Activated T-cell treated with anti-CD3 and anti-CD28 coated beads, Interleukin-2, amount 50 U/mL, for 4 hours (primary cell): ENCODE data around the gene RAPH1. TPM values are rescaled to one million over a fixed set of nuclear protein-coding genes. Genes with fewer than 3 reads are reported as not detected.
"Not testable (repeated sequence)": the region's sequence is repeated elsewhere in the genome, so short reads cannot be mapped to it uniquely, and the experiment has no call there.

Source experiments
- ATAC-seq, 2 donors: fragments of 200-7000 bp; cut with Tn5 transposase; one replicate each; pipeline ENCODE4 v1.10.0; 2021
- DNase-seq: peaks from one replicate; pipeline ENCODE4 v3.0.0-alpha.2; 2020
- H3K27me3 Mint-ChIP-seq: one replicate; pipeline ENCODE4 v1.8.0; 2021; ENCODE audit warnings: low read depth, mixed read lengths
- H3K36me3 Mint-ChIP-seq: one replicate; pipeline ENCODE4 v1.8.0; 2022; ENCODE audit warnings: mixed read lengths; ENCODE audit not compliant: insufficient read depth
- H3K4me1 Mint-ChIP-seq: one replicate; pipeline ENCODE4 v1.8.0; 2021; ENCODE audit warnings: low read depth, mixed read lengths
- H3K4me3 Mint-ChIP-seq: one replicate; pipeline ENCODE4 v1.8.0; 2021; ENCODE audit warnings: mild to moderate bottlenecking, moderate library complexity, mixed read lengths
- H3K9me3 Mint-ChIP-seq: one replicate; pipeline ENCODE4 v1.8.0; 2021; ENCODE audit warnings: mixed read lengths
- total RNA-seq, 3 donors: library from RNA; stranded (reverse); gene quantifications; one replicate each; pipeline ENCODE4 v1.2.1, GENCODE V29; 2021

Gene RAPH1
- total RNA-seq, 3 donors from 2014 or later = 12.0 to 12.9 (median 12.8) TPM

DNA sequence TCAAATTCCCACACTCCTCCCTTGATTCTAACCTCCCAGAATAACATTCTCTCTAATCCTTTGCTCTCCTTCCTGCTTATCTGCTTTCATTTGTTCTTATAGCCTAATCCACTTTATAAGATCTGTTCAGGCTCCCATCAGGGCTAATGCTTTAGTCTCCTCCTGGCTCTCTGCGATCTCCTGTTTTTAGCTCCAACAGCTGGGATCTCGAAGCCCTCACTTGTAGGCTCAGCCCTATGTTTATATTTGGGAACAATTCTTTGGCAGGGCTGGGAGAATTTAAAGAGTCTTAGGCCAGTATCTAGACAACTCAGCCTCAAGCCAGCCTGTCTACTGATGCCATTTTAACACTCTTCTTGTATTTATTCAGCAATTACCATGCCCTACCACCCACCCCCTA lies 27.2 kb upstream of the RAPH1 start:
- Mint-ChIP-seq H3K27me3 (peaks cover 2% of the 10 kb centered on the region), H3K9me3 (no peaks in the 10 kb centered on the region), H3K36me3 (no peaks in the 10 kb centered on the region), H3K4me3 (no peak overlapping the region), H3K4me1 (no peaks in the 10 kb centered on the region)
- no peak for DNase-seq
- ATAC-seq = no peak

DNA sequence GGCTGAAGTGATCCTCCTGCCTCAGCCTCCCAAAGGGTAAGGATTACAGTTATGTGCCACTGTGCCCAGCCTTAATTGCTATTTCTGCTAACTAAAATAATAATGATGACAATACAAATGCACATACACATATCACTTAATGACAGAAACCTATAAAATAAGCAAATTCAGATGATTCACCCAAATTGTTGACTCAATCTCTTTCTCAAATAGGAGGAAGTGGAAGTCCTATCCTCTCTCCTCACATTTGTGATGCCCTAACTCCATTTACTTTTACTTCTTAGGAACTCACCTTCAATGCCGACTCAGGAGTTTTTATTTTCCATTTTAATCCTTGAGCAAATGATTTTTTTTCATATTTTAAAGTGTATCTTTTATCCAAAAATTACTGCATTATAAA lies 24.5 kb upstream of the RAPH1 start:
- no peak for DNase-seq
- H3K4me3 Mint-ChIP-seq = no peak overlapping the region

DNA sequence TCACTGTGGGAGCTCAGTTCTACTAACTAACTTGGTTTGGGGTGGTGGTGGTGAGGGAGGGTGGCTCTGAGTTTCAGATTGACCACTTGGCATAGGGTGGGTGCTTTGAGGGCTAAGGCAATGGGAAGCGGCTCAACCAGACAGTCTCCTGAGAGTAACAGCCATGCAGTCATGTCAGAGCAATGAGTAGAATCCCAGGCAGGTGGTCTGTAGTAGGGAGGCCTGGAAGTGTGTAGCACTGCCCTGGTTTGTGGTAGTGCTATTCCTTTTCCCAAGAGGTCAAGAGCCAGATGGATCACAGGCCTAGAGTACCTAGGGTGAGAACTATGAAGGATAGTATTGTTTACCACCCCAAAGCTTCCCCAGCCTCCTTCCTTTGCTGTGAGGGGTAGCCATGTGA lies 18.7 kb upstream of the RAPH1 start:
- Mint-ChIP-seq H3K4me1 (no peaks in the 10 kb centered on the region), H3K36me3 (no peaks in the 10 kb centered on the region), H3K27me3 (no peaks in the 10 kb centered on the region), H3K9me3 (no peaks in the 10 kb centered on the region), H3K4me3 (no peak overlapping the region)
- DNase-seq = no peak
- ATAC-seq = no peak

More for the DNA sequence above, 24.5 kb upstream of the RAPH1 start:
- no peaks in the 10 kb centered on the region for H3K36me3 Mint-ChIP-seq
- H3K4me1 Mint-ChIP-seq = no peaks in the 10 kb centered on the region
- H3K27me3 Mint-ChIP-seq = peaks cover 2% of the 10 kb centered on the region
- H3K9me3 Mint-ChIP-seq = no peaks in the 10 kb centered on the region
- no peak for ATAC-seq

DNA sequence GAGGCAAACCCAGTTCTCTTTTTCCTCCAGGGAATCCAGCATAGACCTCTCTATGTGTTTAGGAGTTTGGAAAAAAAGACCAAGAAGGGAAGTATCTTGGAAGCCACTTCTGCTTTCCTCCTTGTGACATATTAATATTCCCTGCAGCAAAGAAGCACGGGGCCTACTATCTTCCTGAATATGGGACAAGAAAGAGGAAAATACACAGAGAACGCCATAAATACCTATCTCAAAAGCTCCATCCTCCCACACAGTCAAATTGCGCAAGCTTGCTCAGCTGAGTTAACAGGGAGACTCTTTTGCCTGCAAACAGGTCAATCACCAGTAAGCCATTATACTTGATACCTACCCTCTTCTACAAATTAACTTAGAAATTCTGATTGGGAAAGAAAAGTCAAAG lies 16.7 kb upstream of the RAPH1 start:
- Mint-ChIP-seq H3K27me3 (no peaks in the 10 kb centered on the region), H3K4me1 (peaks cover 5% of the 10 kb centered on the region), H3K4me3 (no peak overlapping the region), H3K36me3 (no peaks in the 10 kb centered on the region), H3K9me3 (no peaks in the 10 kb centered on the region)
- no peak for DNase-seq
- ATAC-seq = no peak

DNA sequence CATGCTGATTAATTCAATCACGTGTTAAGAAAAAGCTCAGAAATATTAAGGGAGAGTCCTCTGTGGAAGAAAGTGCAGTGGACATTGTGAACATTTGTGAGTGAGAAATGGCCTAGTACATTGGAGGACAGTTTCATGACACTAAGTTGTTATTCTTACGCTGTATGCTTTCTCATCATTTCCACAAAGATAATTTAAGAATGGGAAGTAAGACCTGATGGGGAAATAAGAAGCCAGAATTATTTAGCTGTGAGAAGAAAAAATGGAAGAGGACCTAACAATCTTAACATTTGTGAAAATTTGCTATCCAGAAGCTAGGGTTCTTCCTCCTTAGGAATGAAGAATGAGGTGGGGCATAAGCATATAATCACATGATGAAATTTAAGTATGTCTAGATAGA lies 15.2 kb upstream of the RAPH1 start:
- H3K36me3 Mint-ChIP-seq = no peaks in the 10 kb centered on the region
- no peak for ATAC-seq

DNA sequence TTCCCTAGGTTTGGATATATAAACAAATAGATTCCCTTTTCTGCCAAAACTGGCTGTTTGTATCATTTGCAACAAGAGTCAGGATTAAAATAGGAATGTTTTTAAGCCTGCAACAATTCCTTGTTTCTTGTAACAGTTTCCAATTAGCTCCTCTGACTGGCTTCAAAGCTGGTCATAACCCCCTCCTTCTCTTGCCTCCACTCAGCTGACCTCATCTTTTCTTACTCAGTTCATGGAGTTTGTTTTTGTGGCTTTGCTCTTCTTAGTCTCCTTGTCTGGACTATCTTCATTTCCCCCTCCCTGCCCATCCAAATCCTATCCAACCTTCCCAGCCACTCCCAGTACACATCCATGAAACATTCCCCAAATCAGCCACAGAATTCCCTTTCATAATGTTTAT lies 14.3 kb upstream of the RAPH1 start:
- Mint-ChIP-seq H3K9me3 (no peaks in the 10 kb centered on the region), H3K4me1 (peaks cover 5% of the 10 kb centered on the region), H3K4me3 (no peak overlapping the region), H3K27me3 (no peaks in the 10 kb centered on the region), H3K36me3 (no peaks in the 10 kb centered on the region)
- DNase-seq (no peak), ATAC-seq (no peak)

More for the DNA sequence above, 15.2 kb upstream of the RAPH1 start:
- no peaks in the 10 kb centered on the region for H3K9me3 Mint-ChIP-seq
- DNase-seq = no peak
- no peaks in the 10 kb centered on the region for H3K27me3 Mint-ChIP-seq
- peaks cover 5% of the 10 kb centered on the region for H3K4me1 Mint-ChIP-seq
- H3K4me3 Mint-ChIP-seq = no peak overlapping the region

DNA sequence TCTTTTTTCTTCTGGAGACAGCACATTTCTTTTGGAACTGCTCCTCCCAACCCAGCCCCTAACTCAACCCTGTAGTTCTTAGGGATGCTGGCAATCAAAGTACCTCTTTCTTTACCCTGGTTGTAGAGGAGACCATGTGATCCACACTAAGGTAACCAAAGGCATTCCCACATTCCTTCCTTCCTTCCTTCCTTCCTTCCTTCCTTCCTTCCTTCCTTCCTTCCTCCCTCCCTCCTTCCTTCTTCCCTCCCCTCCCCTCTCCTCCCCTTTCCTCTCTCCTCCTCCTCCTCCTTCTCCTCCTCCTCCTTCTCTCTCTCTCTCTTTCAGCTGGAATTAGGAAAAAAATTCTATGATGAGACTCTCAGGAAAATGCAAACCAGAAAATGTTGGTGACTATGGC lies 13.8 kb upstream of the RAPH1 start:
- DNase-seq (no peak), ATAC-seq (no peak)
- Mint-ChIP-seq H3K4me1 (peaks cover 5% of the 10 kb centered on the region), H3K9me3 (no peaks in the 10 kb centered on the region), H3K36me3 (no peaks in the 10 kb centered on the region), H3K4me3 (no peak overlapping the region), H3K27me3 (no peaks in the 10 kb centered on the region)

DNA sequence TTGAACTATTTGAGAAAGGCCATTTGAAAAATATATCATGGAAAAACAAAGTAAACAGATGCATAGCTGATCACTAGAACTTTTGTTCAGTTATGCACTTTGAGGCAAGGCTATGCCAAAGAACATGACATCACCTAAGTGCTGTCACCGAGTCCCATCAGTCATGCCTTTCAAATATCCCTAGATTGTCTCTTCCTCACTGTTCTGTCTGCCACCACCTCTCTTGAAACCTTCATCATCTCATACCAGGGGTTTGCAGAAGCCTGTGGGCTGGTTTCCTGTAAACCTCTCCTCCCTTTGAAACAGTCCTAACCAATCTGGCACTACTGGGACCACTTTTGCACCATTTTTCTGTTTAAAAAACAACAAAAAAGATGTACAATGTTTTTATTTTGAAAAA lies 12.3 kb upstream of the RAPH1 start:
- no peaks in the 10 kb centered on the region for H3K9me3 Mint-ChIP-seq
- DNase-seq (no peak), ATAC-seq (peak; percentile 21 to 53)
- H3K36me3 Mint-ChIP-seq = no peaks in the 10 kb centered on the region
- peaks cover 3% of the 10 kb centered on the region for H3K27me3 Mint-ChIP-seq
- no peak overlapping the region for H3K4me3 Mint-ChIP-seq
- peaks cover 5% of the 10 kb centered on the region for H3K4me1 Mint-ChIP-seq

DNA sequence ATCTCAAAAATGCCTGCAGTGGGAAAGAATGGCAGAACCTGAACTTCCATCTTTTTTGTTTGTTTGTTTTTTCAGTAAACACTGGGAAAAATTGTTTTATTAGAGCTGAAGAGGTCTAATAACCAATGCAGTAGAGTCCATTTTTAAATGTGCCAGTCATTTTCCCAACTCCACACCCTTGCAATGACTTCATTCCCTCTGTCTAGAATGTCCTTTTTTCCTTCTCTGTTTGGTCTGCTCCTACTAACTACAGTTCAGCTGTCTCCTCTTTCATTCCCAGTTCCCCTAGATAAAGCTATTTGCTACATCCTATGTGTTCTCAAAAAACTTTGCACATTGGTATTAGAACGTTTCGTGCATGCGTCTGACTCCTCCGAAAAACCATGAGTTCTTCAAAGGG lies 9.3 kb upstream of the RAPH1 start:
- peaks cover 3% of the 10 kb centered on the region for H3K27me3 Mint-ChIP-seq
- no peaks in the 10 kb centered on the region for H3K36me3 Mint-ChIP-seq
- H3K9me3 Mint-ChIP-seq = no peaks in the 10 kb centered on the region
- H3K4me1 Mint-ChIP-seq = peaks cover 5% of the 10 kb centered on the region
- ATAC-seq = no peak
- no peak overlapping the region for H3K4me3 Mint-ChIP-seq
- no peak for DNase-seq

DNA sequence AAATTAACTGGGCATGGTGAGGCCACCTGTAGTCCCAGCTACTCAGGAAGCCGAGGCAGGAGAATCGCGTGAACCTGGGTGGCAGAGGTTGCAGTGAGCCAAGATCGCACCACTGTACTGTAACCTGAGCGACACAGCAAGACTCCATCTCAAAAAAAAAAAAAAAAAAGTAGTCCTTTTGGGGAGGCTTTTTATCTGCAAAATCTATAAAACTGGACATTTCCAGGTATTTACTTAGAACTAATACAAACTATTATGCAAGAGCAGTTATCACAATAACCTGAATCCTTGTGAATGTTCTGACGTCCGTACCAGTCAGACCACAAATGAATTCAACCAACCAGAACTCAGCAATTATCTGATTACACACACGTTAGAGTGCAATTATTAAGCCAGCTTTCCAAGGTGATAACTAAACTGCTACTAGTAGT lies 8.8 kb upstream of the RAPH1 start:
- H3K4me3 Mint-ChIP-seq = no peak overlapping the region
- peaks cover 5% of the 10 kb centered on the region for H3K4me1 Mint-ChIP-seq
- H3K9me3 Mint-ChIP-seq = peaks cover under 1% of the 10 kb centered on the region
- peaks cover 3% of the 10 kb centered on the region for H3K27me3 Mint-ChIP-seq
- no peak for ATAC-seq
- no peaks in the 10 kb centered on the region for H3K36me3 Mint-ChIP-seq
- DNase-seq = no peak

DNA sequence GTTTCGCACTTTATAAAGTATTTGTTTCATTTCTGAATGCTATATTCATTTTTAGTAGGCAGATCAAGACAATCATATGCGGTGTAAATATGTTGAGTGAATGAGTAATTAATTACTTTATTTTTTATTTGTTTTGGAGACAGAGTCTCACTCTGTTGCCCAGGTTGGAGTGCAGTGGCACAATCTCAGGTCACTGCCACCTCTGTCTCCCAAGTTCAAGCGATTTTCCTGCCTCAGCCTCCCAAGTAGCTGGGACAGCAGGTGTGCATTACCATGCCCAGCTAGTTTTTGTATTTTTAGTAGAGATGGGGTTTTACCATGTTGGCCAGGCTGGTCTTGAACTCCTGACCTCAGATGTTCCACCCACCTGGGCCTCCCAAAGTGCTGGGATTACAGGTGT lies 5.5 kb upstream of the RAPH1 start:
- not testable (repeated sequence) for H3K27me3 Mint-ChIP-seq, ATAC-seq, H3K36me3 Mint-ChIP-seq

DNA sequence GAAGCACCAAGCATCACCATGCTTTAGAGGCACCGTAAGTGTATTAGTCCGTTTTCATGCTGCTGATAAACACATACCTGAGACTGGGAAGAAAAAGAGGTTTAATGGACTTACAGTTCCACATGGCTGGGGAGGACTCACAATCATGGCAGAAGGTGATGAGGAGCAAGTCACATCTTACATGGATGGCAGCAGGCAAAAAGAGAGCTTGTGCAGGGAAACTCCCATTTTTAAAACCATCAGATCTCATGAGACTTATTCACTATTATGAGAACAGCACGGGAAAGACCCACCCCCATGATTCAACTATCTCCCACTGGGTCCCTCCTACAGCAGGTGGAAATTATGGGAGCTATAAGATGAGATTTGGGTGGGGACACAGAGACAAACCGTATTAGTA lies 3.1 kb upstream of the RAPH1 start:
- H3K4me3 Mint-ChIP-seq, ATAC-seq, H3K36me3 Mint-ChIP-seq, DNase-seq: not testable (repeated sequence)
- peaks cover 11% of the 10 kb centered on the region for H3K27me3 Mint-ChIP-seq
- peaks cover 27% of the 10 kb centered on the region for H3K4me1 Mint-ChIP-seq
- peaks cover 20% of the 10 kb centered on the region for H3K9me3 Mint-ChIP-seq

More for the DNA sequence above, 5.5 kb upstream of the RAPH1 start:
- not testable (repeated sequence) for H3K4me3 Mint-ChIP-seq, DNase-seq
- Mint-ChIP-seq H3K4me1 (peaks cover 13% of the 10 kb centered on the region), H3K9me3 (peaks cover 20% of the 10 kb centered on the region)

DNA sequence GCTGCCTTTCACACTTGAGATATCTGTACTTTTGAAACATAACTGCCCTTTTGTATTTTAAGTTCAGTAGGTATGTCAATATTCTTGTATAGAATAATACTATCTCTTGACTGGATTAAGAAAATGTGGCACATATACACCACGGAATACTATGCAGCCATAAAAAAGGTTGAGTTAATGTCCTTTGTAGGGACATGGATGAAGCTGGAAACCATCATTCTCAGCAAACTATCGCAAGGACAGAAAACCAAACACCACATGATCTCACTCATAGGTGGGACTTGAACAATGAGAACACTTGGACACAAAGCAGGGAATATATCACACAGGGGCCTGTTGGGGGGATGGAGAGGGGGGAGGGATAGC lies 1.5 kb upstream of the RAPH1 start:
- not testable (repeated sequence) for ATAC-seq, DNase-seq, H3K36me3 Mint-ChIP-seq
- Mint-ChIP-seq H3K4me1 (peaks cover 39% of the 10 kb centered on the region), H3K4me3 (peak overlapping the region; percentile 87), H3K9me3 (peaks cover 20% of the 10 kb centered on the region), H3K27me3 (peaks cover 19% of the 10 kb centered on the region)

DNA sequence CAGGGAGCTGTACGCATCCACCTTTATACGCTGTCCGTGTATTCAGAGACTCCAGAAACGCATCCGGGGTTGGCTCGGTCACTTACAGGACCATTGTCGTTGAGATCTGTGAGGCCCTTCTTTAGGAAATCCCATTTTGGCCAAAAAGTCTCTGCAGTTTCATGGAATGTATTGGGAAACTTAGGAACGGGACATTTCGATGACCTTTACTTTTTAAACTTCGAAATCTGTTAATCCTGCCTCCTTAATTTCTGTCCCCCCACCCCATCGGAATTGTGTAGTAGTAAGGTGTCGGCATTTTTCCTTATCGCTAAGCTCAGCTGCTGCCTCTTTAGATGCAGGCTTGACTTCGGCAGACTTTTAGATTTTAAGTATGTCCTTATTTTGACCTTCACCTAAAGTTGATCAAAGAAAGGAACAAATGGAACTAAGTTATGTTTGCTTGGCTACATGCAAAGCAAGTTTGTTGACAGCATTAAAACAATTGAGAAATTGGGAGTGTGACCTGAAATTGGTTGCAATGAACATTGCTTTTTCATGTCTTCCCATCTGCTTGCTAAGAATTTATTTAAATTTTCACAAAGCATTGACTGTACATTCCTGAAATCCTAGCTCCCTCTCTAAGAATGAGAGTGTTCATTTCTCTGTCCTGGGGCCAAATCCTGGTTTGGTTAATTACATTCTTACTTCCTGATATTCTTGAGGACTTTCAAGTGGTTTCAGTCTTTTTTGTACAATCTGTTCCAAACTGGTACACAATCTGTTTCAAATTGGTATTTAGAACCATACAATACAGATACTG lies 884 bp upstream of the RAPH1 start:
- Mint-ChIP-seq H3K4me1 (peaks cover 39% of the 10 kb centered on the region), H3K4me3 (peak overlapping the region; percentile 87), H3K9me3 (peaks cover 20% of the 10 kb centered on the region), H3K36me3 (peaks cover 3% of the 10 kb centered on the region), H3K27me3 (peaks cover 19% of the 10 kb centered on the region)
- DNase-seq (no peak), ATAC-seq (no peak)

DNA sequence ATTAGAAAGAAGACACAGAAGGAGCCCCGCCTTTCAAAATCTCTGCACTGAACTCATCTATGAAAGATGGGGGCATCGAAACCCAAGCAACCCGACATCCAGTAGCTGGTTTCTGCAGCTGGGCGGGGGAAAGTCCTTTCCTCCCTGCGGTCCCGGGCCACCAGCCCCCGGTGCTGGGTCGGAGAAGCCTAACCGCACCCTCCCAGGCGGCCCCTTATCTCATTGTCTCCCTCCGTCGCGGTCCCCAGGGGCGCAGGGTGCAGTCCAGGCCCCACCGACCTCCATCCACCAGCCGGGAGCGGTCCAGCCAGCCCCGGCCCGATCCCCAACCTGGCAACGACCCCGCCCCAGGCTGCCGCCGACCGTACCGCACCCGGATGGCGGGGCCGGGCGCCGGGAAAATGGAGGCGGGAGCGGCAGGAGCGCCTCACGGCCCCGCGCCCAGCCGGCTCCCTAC lies 452 bp downstream of the RAPH1 start:
- Mint-ChIP-seq H3K27me3 (peaks cover 22% of the 10 kb centered on the region), H3K36me3 (peaks cover 5% of the 10 kb centered on the region), H3K9me3 (peaks cover 20% of the 10 kb centered on the region), H3K4me1 (peaks cover 39% of the 10 kb centered on the region), H3K4me3 (peak overlapping the region; percentile 89)
- ATAC-seq = peak; percentile 46
- peak; percentile 8 for DNase-seq
